Suprapubic skin (tissue), 4 donors: ENCODE results near the gene XYLT1. TPM values are rescaled to one million over a fixed set of nuclear protein-coding genes. Genes with fewer than 3 reads are reported as not detected.

Experiments used
- DNase-seq, 2 donors: peaks; one replicate each; pipeline ENCODE4 v3.0.0-alpha.2; 2019; ENCODE audit warnings: low spot score in 2 of 2
- H3K27ac ChIP-seq: fragments of 200-600 bp; sonication (generic); one replicate; pipeline ENCODE4 v1.5.1; 2019
- H3K27me3 ChIP-seq: fragments of 200-600 bp; sonication (generic); one replicate; pipeline ENCODE4 v1.5.1; 2019
- H3K36me3 ChIP-seq: fragments of 200-600 bp; sonication (generic); one replicate; pipeline ENCODE4 v1.5.1; 2019
- H3K4me1 ChIP-seq: fragments of 200-600 bp; sonication (generic); one replicate; pipeline ENCODE4 v1.5.1; 2019
- H3K4me3 ChIP-seq: fragments of 200-600 bp; sonication (generic); one replicate; pipeline ENCODE4 v1.5.1; 2019; ENCODE audit warnings: mild to moderate bottlenecking
- H3K9me3 ChIP-seq: fragments of 200-600 bp; sonication (generic); one replicate; pipeline ENCODE4 v1.5.1; 2019
- EP300 ChIP-seq: sonication (generic); formaldehyde crosslinking; IDR thresholded peaks from one replicate; pipeline ENCODE4 v1.6.1; 2017; ENCODE audit warnings: antibody characterized with exemption
- POLR2A ChIP-seq, 2 donors: fragments of 450-650 bp; IDR thresholded peaks; one replicate each; pipeline ENCODE4 v1.6.1; 2017; ENCODE audit warnings: antibody characterized with exemption in 2 of 2, mild to moderate bottlenecking in 2 of 2, moderate library complexity in 2 of 2
- POLR2AphosphoS5 ChIP-seq, 3 donors: sonication (generic); formaldehyde crosslinking; IDR thresholded peaks; one replicate each; pipeline ENCODE4 v1.6.1; 2017; ENCODE audit warnings: antibody characterized with exemption in 3 of 3
- WGBS: methylation state at CpG from one replicate; pipeline ENCODE4 v1.1.5; 2018; 5-methylcytosine and 5-hydroxymethylcytosine counted together
- total RNA-seq, 4 donors: library from RNA; depleted of rRNA; stranded (reverse); fragments of >200 nt; gene quantifications; one replicate each; pipeline ENCODE4 v1.1.0, GENCODE V29; 2016
- TF ChIP-seq, protein P1 (sequence below), 2 donors: fragments of 200-600 bp in 1 of 2; fragments of 450-650 bp in 1 of 2; sonication (generic) in 1 of 2; IDR thresholded peaks; one replicate each; pipeline ENCODE4 v1.5.1; 2016 to 2019; ENCODE audit warnings: antibody characterized with exemption in 2 of 2, mild to moderate bottlenecking in 1 of 2, moderate library complexity in 1 of 2

Gene XYLT1
- total RNA-seq, 4 donors from 2014 or later: 23.5 to 30.6 (median 25.7) TPM

DNA sequence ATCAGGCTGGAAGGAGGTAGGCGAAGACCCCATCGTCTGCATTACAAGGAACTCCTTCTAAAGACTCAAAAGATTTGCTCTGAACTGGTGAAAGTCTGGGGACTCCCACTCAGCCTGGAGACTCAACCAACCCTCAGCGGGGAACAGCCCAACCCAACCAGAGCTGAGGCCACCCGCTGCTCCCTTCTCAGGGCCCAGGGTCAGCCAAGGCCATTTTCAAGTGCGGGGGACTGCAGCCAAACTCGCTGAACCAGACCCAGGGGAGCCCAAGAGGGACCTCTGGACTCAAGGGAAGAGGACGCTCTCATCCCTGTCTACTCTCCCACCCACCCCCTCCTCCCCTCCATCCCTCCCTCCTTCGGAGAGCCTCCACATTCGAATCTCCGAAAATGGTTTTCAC is 24.1 kb downstream of the XYLT1 start:
- Histone ChIP-seq H3K4me3 (no peak overlapping the region), H3K27me3 (no peaks in the 10 kb centered on the region), H3K9me3 (no peaks in the 10 kb centered on the region), H3K27ac (no peak overlapping the region), H3K4me1 (peaks cover 4% of the 10 kb centered on the region), H3K36me3 (no peaks in the 10 kb centered on the region)
- WGBS: 84% methylated on average over 10 of the region's 10 CpGs
- no peak for DNase-seq
- no peak for TF ChIP-seq POLR2AphosphoS5 (IDR thresholded peaks at IDR 0.05)
- no peak for TF ChIP-seq EP300
- no peak for TF ChIP-seq POLR2A (IDR thresholded peaks at IDR 0.05)
- TF ChIP-seq, protein P1, sequence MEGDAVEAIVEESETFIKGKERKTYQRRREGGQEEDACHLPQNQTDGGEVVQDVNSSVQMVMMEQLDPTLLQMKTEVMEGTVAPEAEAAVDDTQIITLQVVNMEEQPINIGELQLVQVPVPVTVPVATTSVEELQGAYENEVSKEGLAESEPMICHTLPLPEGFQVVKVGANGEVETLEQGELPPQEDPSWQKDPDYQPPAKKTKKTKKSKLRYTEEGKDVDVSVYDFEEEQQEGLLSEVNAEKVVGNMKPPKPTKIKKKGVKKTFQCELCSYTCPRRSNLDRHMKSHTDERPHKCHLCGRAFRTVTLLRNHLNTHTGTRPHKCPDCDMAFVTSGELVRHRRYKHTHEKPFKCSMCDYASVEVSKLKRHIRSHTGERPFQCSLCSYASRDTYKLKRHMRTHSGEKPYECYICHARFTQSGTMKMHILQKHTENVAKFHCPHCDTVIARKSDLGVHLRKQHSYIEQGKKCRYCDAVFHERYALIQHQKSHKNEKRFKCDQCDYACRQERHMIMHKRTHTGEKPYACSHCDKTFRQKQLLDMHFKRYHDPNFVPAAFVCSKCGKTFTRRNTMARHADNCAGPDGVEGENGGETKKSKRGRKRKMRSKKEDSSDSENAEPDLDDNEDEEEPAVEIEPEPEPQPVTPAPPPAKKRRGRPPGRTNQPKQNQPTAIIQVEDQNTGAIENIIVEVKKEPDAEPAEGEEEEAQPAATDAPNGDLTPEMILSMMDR (IDR thresholded peaks at IDR 0.05): no peak

DNA sequence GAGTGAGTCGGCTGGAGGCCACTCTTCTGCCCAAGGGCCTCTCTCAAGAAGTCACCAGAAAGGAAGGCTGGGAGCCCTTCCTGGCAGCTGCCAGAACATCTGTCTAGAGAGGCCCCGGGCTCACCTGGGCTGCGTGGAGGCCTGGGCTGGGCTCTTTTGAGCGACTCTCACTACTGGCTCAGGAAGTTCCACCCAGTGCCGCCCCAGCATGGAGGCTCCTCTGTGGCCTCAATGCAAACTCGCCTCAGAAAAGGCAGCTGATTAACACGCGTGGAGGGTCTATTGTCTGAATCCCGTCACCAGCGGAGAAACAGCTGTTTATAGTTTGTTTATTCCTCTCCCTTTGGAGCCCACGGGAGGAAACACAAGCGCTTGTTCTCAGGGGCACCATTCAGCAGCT is 25.3 kb downstream of the XYLT1 start:
- Histone ChIP-seq H3K36me3 (no peaks in the 10 kb centered on the region), H3K4me3 (no peak overlapping the region), H3K27me3 (no peaks in the 10 kb centered on the region), H3K27ac (no peak overlapping the region), H3K9me3 (no peaks in the 10 kb centered on the region), H3K4me1 (peaks cover 4% of the 10 kb centered on the region)
- DNase-seq: no peak
- no peak for TF ChIP-seq POLR2AphosphoS5 (IDR thresholded peaks at IDR 0.05)
- TF ChIP-seq, protein P1 (IDR thresholded peaks at IDR 0.05): no peak
- no peak for TF ChIP-seq POLR2A (IDR thresholded peaks at IDR 0.05)
- TF ChIP-seq EP300: no peak
- WGBS: 95% methylated on average over 11 of the region's 12 CpGs

DNA sequence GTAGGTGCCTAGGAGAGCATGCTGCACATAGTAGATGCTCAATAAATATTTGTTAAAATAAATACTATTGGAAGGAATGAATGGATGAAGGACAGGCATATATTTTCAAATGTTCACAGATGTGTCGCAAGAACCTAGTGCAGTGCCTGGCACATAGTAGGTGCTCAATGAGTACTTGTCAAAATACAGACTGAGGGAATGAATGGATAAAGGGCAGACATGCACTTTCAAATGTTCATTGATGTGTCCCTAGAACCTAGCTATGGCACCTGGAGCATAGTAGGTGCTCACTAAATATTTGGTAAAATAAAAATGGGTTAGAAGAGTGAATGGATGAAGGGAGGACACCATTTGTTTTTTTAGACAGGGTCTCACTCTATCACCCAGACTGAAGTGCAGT is 26.1 kb downstream of the XYLT1 start:
- no peak for DNase-seq
- Histone ChIP-seq H3K9me3 (no peaks in the 10 kb centered on the region), H3K27ac (no peak overlapping the region), H3K4me1 (peaks cover 4% of the 10 kb centered on the region), H3K27me3 (no peaks in the 10 kb centered on the region), H3K4me3 (no peak overlapping the region), H3K36me3 (no peaks in the 10 kb centered on the region)
- TF ChIP-seq POLR2AphosphoS5 (IDR thresholded peaks at IDR 0.05) (no peak), POLR2A (IDR thresholded peaks at IDR 0.05) (no peak), EP300 (no peak)
- TF ChIP-seq, protein P1 (IDR thresholded peaks at IDR 0.05): no peak
- 100% methylated on average over 1 of the region's 1 CpG for WGBS

DNA sequence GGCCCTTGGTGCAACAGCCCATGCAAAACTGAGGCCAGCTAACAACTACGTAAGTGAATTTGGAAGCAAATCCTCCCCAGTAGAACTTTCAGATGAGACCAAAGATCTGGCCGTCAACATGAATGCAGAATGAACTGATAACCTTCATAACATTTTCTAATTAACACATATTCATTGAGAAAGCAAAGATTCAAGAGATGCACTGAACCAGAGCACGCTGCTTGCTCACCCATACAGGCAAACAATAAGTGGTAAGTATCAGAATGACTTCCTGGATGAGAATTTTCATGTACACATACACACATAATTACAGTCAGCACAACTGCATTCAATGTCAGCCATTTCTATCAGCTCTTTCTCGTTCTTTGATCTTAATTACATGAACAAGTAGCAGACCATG is 30.6 kb downstream of the XYLT1 start:
- H3K27ac ChIP-seq: no peak overlapping the region
- peaks cover 8% of the 10 kb centered on the region for H3K4me1 ChIP-seq
- H3K9me3 ChIP-seq: no peaks in the 10 kb centered on the region
- H3K4me3 ChIP-seq: no peak overlapping the region
- H3K27me3 ChIP-seq: no peaks in the 10 kb centered on the region
- no peaks in the 10 kb centered on the region for H3K36me3 ChIP-seq
- WGBS: 100% methylated on average over 4 of the region's 4 CpGs
- DNase-seq: no peak
- no peak for TF ChIP-seq EP300
- TF ChIP-seq POLR2AphosphoS5 (IDR thresholded peaks at IDR 0.05): no peak
- TF ChIP-seq, protein P1 (IDR thresholded peaks at IDR 0.05): no peak
- TF ChIP-seq POLR2A (IDR thresholded peaks at IDR 0.05): no peak

DNA sequence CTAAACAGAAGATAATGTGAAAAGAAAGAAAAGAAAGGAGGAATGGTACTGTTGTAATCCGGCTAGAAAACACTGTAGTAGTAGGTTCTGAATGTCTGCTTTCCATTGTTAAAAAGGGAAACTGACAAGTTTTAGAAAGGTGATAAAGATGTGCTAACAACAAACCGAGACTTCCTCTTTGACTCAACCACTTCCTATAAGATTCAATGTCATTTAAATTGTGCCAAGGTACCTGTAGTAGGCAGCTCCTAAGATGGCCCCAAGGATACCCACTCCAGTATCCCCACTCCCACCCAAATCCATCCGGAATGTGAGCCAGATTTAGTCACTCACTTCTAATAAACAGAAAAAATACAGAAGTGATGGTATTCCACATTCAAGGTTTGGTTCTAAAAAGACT is 31.2 kb downstream of the XYLT1 start:
- Histone ChIP-seq H3K36me3 (no peaks in the 10 kb centered on the region), H3K27ac (no peak overlapping the region), H3K4me1 (peaks cover 8% of the 10 kb centered on the region), H3K4me3 (no peak overlapping the region), H3K27me3 (no peaks in the 10 kb centered on the region), H3K9me3 (no peaks in the 10 kb centered on the region)
- no peak for DNase-seq
- TF ChIP-seq POLR2A (IDR thresholded peaks at IDR 0.05) (no peak), POLR2AphosphoS5 (IDR thresholded peaks at IDR 0.05) (no peak), EP300 (no peak)
- TF ChIP-seq, protein P1 (IDR thresholded peaks at IDR 0.05): no peak
- WGBS: 76% methylated on average over 3 of the region's 3 CpGs
